NCI-H187 (cell line): Measurements from ENCODE around the gene EIF4H.
"Not testable (repeated sequence)": the region's sequence is repeated elsewhere in the genome, so short reads cannot be mapped to it uniquely, and the experiment has no call there.

Experiments used
- DNase-seq, 2 experiments: peaks; one replicate each; lab custom pipeline; 2025; lab: John Stamatoyannopoulos, UW

EIF4H gene

GRCh38 chr7:74224907-74225306, 50.8 kb downstream of the EIF4H start:
- not testable (repeated sequence) for DNase-seq

GRCh38 chr7:74225400-74225799, 51.2 kb downstream of the EIF4H start:
- DNase-seq = no peak

DNA sequence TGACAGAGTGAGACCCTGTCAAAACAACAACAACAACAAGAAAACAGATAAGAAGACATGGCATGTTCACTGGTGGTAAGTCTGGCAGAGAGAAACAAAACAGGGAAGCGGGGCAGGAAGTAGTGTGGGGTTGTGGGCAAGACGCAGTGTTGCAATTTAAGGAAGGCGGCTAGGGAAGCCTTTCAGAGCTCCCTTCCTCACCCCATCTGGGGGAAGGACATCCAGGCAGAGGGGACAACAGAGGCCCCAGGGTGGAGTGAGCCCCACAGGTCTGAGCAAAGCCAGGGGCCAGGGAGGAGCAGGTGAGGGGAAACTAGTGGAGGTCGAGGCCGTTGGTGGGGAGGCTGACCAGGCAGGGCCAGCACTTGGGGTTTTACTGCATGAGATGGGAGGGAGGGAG, 52.5 kb downstream of the EIF4H start:
- no peak for DNase-seq

DNA sequence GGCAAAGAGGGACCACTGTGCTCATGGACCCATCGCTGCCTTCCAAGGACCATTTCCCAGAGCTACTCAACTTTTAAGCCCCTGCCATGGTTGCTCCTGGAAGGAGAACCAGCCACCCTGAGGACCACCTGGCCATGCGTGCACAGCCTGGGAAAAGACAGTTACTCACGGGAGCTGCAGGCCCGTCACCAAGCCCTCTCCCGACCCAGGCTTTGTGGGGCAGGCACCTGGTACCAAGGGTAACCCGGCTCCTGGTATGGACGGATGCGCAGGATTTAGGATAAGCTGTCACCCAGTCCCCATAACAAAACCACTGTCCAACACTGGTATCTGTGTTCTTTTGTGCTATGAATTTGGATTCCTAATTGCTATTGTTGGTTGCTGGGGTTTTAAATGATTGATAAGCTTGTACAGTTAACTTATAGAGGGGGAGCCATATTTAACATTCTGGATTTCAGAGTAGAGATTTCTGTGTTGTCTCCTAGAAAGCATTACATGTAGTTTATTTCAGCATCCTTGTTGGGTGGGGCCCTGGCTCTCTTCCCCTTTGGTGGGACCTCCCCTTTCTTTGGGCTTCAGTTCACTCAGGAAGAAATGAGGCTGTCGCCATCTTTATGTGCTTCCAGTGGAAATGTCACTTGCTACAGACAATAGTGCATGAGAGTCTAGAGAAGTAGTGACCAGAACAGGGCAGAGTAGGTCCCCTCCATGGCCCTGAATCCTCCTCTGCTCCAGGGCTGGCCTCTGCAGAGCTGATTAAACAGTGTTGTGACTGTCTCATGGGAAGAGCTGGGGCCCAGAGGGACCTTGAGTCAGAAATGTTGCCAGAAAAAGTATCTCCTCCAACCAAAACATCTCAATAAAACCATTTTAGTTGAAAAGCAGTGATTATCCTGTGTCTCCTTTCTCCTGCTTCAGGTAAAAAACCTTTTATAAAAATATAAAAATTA, 55.1 kb downstream of the EIF4H start:
- DNase-seq = no peak

DNA sequence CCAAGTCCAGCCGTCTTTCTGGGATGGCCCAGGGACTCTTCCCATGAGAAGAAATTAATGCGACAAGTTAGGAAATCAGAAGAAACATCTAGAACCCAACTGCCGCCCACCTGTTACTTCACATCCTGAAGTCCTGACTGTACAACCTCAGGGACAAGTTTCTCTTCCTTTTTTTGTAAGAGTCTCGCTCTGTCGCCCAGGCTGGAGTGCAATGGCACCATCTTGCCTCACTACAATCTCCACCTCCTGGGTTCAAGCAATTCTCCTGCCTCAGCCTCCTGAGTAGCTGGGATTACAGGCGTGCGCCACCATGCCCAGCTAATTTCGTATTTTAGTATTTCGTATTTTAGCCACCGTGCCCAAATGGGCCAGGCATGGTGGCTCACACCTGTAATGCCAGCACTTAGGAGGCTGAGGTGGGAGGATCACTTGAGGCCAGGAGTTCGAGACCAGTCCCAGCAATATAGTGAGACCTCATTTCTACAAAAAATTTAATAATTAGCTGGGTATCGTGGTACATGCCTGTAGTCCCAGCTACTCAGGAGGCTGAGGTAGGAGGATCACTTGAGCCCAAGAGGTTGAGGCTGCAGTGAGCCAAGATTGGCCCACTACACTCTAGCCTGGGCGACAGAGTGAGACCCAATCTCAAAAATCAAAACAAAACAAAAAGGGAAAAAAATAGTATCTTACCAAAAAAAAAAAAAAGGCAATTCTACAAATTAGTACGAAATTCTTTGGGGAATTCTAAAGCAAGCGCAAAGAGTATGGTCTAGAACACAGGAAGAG, 56.5 kb downstream of the EIF4H start:
- no peak for DNase-seq

- no peak for DNase-seq
Measured at GRCh38 chr7:74231232-74231590, 57.1 kb downstream of the EIF4H start.

DNA sequence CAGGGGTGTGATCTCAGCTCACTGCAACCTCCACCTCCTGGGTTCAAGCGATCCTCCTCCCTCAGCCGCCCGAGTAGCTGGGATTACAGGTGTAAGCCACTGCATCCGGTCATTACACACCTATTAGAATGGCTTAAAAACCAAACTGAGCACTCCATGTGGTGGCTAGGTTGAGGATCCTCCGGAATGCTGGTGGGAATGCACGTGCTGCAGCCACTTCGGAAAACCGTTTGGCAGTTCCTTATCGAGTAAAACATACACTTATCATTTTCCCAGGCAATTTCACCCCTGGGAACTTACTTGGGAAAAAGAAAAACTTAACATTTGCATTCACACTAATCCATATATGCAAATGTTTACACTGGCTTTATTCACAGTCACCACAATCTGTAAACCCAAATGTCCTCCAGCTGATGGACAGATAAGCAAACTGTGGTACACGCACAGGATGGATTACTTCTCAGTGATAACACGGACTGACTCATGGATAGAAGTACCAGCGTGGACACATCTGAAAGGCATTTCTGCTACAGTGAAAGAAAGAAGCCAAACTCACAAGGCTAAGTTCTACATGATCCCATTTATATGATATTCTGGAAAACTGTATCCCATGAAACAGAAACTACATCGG, 59.6 kb downstream of the EIF4H start:
- no peak for DNase-seq

GRCh38 chr7:74235518-74236268, 61.5 kb downstream of the EIF4H start:
- DNase-seq = no peak

- DNase-seq = no peak
Measured at GRCh38 chr7:74236284-74236683, 62.1 kb downstream of the EIF4H start.

- DNase-seq = no peak
Measured at GRCh38 chr7:74240482-74240881, 66.3 kb downstream of the EIF4H start.

DNA sequence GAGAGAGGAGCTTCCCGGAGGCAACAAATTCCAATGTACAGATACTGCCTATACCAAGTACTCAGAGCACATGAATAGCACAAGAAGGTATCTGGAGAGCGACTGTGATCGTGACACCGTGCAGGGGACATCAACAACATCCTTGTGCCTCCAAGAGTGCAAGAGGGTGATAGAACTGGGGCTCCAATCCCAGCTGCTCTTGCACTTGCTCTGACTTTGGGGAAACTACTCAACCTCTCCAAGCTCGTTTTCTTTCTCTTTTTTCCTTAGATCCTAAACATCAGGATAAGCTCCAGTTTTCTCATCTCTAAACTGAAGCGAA, 67.9 kb downstream of the EIF4H start:
- no peak for DNase-seq

DNA sequence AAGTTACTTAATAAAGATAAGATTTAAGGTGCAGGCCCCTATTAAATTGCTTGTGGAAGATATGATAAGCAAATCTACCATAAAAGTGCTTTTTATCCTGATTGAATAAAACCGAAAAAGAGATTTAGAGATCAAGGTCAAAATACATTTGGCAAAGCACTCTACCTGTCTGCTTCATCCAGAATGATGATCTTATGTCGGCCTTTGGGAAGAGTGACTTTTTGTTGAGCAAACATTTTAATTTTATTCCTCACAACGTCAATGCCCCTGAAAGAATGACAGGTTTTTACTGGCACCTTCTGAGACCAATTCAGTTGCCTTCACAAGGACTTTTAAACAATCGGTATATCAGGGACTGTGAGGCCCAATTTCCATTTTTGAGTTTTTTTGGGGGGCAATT, 72.3 kb downstream of the EIF4H start:
- no peak for DNase-seq
